Activated naive CD8-positive, alpha-beta T cell treated with anti-CD3 and anti-CD28 coated beads, Interleukin-2, amount 50 U/mL, for 24 hours (primary cell): ENCODE measurements around the gene KRT86.
"Not testable (repeated sequence)": the region's sequence is repeated elsewhere in the genome, so short reads cannot be mapped to it uniquely, and the experiment has no call there.

Experiments used
- ATAC-seq: fragments of 150-1000 bp; cut with Tn5 transposase; one replicate; pipeline ENCODE4 v1.10.0; 2021
- DNase-seq: peaks from one replicate; pipeline ENCODE4 v3.0.0; 2021
- H3K27ac Mint-ChIP-seq: one replicate; pipeline ENCODE4 v1.8.0; 2021; ENCODE audit warnings: mild to moderate bottlenecking, mixed read lengths
- H3K27me3 Mint-ChIP-seq: one replicate; pipeline ENCODE4 v1.8.0; 2021; ENCODE audit warnings: mixed read lengths
- H3K36me3 Mint-ChIP-seq: one replicate; pipeline ENCODE4 v1.8.0; 2021; ENCODE audit warnings: low read depth, mixed read lengths
- H3K4me1 Mint-ChIP-seq: one replicate; pipeline ENCODE4 v1.8.0; 2021; ENCODE audit warnings: mixed read lengths
- H3K4me3 Mint-ChIP-seq: one replicate; pipeline ENCODE4 v1.8.0; 2021; ENCODE audit warnings: mild to moderate bottlenecking, moderate library complexity, mixed read lengths
- H3K9me3 Mint-ChIP-seq: one replicate; pipeline ENCODE4 v1.8.0; 2021; ENCODE audit warnings: mixed read lengths

KRT86 gene

DNA sequence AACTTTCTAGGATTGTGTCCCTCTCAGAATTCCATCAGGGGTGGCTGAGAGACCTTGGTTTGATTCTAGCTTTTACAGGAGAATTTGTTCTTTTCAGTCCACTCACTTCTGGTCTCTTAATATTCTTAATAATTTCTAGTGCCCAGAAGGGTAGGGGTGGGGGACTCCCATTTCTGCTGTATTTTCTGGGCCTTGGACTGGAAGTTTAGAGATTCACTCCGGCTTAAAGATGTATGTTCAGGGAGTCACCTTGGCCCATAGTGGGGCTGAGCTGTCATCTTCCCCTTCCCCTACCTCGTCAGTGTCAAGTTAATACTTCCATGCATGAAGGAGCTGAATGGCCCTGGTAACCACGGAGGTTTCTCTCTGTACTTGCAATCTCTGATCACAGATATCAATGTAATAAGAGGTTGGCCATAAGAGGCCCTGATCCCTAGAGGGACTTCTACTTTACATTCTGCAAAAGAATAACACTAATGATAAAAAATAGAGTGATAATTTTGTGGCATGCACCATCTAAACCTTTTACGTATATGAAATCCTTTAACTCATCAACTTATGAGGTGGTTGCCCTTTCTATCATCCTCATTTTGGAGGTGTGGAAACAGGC is 10.2 kb downstream of the KRT86 start:
- Mint-ChIP-seq H3K4me1 (peaks cover 3% of the 10 kb centered on the region), H3K27ac (no peak overlapping the region), H3K36me3 (no peaks in the 10 kb centered on the region), H3K4me3 (no peak overlapping the region), H3K9me3 (no peaks in the 10 kb centered on the region), H3K27me3 (peaks cover 10% of the 10 kb centered on the region)
- no peak for ATAC-seq
- no peak for DNase-seq

DNA sequence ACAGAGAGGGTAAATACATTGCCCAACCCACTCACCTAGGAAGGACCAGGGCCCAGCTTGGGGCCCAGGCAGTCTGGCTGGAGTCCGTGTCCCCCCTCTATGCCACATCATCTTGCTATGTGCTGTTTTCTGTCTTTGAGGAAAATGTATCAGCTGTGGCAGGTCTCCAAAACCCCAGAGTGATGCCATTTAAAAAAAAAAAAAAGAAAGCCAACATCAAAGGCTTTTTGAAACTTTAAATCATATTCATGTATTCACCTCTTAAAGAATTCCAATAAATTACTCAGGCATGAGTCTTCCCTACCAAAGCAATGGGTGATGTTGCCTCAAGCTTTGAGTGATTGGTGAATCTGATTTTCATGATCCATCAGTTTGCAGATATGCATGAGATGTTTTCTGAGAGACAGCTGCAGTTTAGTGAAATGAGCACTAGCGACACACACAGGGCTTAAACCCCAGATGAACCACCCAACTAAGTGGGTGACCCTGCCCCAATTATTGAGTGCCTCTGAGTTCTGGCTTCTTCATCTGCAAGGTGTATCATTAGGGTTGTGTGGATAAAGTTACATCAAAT is 10.8 kb downstream of the KRT86 start:
- peaks cover 3% of the 10 kb centered on the region for H3K4me1 Mint-ChIP-seq
- H3K27ac Mint-ChIP-seq: no peak overlapping the region
- no peak for DNase-seq
- H3K9me3 Mint-ChIP-seq: no peaks in the 10 kb centered on the region
- no peak overlapping the region for H3K4me3 Mint-ChIP-seq
- H3K36me3 Mint-ChIP-seq: no peaks in the 10 kb centered on the region
- no peak for ATAC-seq
- peaks cover 6% of the 10 kb centered on the region for H3K27me3 Mint-ChIP-seq

DNA sequence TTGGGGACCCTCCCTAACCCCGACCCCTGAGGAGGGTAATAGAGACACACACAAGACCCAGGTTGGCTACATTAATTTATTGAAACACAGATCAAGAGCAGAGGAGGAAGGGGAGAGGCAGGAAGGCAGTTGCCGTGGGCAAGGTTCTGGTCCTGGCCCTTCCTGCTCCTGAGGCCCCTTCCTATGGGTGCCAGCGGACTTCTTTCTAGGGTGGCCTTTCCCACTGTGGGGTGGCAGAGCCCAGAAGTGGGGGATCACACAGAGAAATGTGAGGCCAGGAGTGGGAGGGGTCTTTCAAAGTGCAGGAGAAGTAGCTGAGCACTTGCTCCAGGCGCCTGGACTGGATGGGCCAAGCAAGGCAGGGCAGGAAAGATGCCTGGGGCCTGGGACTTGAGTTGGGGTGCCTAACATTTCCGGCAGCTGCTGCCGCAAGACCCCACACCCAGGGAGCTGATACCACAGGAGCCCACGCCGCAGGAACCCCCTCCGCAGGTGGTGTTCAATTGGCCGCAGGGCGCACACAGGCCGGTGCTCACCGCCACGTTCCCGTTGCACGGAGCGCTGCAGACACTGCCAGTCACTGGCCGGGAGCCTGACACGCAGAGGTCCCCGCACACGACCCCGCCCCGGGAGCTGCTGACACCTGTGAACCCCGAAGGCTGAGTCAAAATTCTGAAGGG is 11.5 kb downstream of the KRT86 start:
- H3K27me3 Mint-ChIP-seq: peaks cover 6% of the 10 kb centered on the region
- no peak overlapping the region for H3K27ac Mint-ChIP-seq
- no peak for ATAC-seq

DNA sequence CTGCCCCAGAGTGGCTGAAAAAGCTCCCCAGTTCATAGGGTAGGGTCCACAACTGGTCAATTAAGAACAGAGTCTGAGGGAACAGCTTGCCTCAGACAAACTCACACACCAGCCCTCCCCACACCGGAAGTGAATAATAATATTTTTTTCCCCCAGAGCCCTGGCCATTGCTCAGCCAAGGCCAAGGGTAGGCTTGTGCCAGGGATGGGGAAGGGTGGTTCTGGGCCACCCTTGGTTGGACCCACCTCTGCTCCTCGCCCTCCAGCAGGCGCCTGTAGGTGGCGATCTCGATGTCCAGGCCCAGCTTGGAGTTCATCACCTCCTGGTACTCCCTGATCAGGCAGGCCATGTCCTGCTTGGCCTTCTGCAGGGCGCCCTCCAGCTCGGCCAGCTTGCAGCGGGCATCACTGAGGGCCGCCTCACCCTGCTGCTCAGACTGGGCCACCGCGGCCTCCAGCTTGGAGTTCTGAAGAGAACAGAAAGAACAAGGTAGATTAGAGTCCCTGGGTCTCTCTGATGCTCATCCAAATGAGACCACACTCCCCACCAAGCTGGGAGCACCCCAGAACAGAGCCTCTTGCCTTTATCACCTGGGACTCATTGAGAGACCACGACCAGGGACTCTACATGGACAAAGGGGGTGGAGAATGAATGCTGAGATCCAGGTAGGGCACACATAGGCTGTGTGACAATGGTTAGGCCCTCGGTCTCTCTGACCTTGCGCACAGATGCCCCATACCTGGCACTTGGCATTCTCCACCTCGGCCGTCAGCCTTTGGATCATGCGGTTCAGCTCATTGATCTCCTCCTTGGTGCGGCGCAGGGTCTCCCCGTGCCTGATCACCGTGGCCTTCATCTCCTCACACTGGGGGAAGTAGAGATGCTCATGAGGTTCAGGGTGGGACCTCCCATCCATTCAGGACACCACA is 12.7 kb downstream of the KRT86 start:
- not testable (repeated sequence) for H3K27ac Mint-ChIP-seq, H3K27me3 Mint-ChIP-seq, H3K4me1 Mint-ChIP-seq, H3K4me3 Mint-ChIP-seq, H3K9me3 Mint-ChIP-seq, DNase-seq, ATAC-seq, H3K36me3 Mint-ChIP-seq

More for the DNA sequence above, 11.5 kb downstream of the KRT86 start:
- Mint-ChIP-seq H3K4me3 (no peak overlapping the region), H3K4me1 (peaks cover 3% of the 10 kb centered on the region), H3K9me3 (no peaks in the 10 kb centered on the region), H3K36me3 (no peaks in the 10 kb centered on the region)
- DNase-seq: no peak

DNA sequence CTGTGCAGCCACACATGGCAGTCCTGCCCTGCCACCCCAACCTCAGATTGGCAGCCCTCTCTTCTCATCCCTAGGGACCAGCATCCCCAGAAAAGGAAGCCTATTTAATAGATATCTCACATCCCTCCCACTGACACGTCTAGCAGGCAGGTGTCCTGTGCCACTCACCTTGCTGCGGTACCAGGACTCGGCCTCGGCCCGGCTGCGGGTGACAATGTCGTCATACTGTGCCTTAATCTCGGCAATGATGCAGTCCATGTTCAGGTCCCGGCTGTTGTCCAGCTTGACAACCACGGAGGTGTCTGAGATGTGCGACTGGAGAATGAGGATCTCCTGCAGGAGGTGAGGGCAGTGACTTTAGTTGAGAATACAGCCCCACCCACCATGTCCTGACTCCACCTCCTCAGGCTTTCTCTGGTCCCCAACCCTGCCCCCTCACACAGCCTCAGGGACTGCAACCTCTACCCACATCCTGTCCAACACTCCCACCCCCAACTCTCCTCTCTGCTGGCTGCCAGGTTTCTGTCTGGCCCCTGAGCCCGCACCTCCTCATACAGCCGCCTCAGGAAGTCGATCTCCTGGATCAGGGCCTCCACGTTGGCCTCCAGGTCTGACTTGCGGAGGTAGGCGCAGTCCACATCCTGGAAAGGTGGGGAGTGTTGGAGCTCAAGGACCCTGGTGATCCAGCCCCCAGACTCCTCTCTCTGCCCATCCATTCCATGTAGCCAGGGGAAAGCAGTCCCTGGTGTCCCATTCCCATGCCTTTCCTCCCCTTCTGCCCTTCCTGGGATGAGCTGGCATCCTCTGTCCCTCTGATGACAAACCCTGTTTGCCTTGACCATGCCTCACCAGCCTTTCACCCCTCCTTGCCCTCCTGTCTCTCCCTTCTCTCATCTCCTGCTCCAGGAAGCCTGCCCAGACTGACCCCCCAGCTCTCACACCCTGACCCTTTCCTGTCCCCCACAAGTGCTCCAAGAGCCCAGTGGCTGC is 13.7 kb downstream of the KRT86 start:
- not testable (repeated sequence) for H3K9me3 Mint-ChIP-seq, H3K4me1 Mint-ChIP-seq, H3K36me3 Mint-ChIP-seq, H3K27me3 Mint-ChIP-seq, DNase-seq, H3K4me3 Mint-ChIP-seq
- H3K27ac Mint-ChIP-seq: peak overlapping the region; percentile 56
- ATAC-seq: peak; percentile 45

DNA sequence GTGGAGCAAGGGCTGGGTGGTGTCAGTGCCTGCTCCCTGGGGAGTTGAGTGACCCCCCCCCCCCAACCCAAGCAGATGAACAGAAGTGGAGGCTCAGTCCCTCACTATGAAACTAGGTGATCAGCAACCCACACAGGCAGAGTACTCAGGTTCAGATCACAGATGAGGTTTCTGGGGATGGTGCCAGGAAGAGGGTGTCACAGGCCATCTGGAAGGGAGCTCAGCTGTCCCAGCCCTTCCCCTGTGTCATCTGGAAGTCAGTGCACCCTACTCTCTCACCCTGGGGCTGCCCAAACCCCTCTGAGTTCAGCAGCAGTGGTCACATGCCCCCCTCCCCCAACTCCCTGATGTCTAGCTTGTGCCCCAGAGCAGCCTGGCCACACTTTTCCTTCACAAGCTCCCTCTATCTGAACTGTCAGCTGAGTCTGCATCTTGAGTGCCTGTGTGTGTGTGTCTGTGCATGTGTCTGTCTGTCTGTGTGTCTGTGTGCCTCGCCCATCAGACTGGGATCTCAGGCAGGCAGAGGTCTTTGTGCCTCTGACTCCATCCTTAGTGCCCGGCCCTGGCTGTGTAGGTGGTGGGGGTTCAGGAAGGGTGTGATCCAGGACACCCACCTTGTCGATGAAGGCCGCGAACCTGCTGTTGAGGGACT is 16.2 kb downstream of the KRT86 start:
- not testable (repeated sequence) for H3K27me3 Mint-ChIP-seq, ATAC-seq, H3K36me3 Mint-ChIP-seq, H3K9me3 Mint-ChIP-seq, DNase-seq, H3K27ac Mint-ChIP-seq, H3K4me3 Mint-ChIP-seq, H3K4me1 Mint-ChIP-seq

DNA sequence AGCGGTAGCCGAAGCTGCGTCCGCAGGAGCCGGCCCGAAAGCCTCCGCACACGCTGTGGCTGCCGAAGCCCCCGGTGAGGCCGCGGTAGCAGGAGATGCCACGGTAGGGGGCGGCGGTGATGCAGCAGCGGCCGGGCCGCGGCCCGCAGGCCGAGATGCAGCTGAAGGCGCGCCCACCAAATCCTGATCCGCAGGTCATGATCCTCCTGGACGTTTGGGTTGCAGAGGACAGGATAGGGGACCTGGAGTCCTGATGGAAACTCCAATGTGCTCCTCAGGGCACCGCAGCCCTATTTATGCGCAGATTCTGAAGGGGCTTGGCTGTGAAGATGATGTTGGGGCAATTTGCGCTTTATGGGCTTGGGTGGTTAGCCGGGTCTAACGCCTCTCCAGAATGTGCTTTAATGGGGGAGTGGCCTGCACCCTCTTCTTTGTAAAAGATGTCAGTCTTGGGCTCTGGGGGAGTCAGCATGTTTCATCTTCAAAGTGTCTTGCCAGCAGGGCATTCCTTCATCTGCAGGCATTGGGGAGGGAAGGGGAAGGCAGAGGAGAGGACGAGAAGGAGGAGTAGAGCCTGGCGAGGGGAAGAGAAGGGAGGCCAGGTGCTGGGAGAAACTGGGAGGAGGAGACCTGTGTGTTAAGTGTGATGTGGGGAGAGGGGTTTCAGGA is 17.0 kb downstream of the KRT86 start, which contains the start of gene KRT81:
TSS of gene KRT81 (minus strand) at position 268 of the 669 bp plus-strand sequence. CDS start at position 199, 69 bp downstream.
- H3K27me3 Mint-ChIP-seq: peaks cover 9% of the 10 kb centered on the region
- peaks cover 3% of the 10 kb centered on the region for H3K4me1 Mint-ChIP-seq
- DNase-seq (no peak), ATAC-seq (no peak)
- no peaks in the 10 kb centered on the region for H3K36me3 Mint-ChIP-seq
- no peak within 1 kb of the TSS for H3K27ac Mint-ChIP-seq
- no peaks in the 10 kb centered on the region for H3K9me3 Mint-ChIP-seq
- no peak within 1 kb of the TSS for H3K4me3 Mint-ChIP-seq

DNA sequence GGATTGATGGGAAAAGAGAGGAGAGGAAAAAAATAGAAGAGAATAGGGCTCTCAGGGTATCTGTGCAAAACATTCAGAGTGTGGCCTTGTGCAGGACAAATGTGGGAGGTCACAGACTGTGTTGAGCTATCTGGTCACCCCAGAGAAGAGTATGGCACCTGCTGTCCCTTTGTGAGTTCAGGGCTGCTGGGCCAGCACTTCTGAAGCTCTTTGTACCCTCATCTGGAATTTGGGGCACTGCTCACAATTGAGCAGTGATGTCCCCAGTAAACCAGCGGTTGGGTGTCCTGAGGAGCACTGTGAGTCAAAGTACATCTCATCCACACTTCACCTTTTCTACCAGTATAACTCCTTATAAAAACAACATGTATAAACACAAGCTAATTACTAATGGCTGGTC is 19.5 kb downstream of the KRT86 start:
- no peaks in the 10 kb centered on the region for H3K4me1 Mint-ChIP-seq
- no peaks in the 10 kb centered on the region for H3K9me3 Mint-ChIP-seq
- ATAC-seq (no peak), DNase-seq (no peak)
- no peaks in the 10 kb centered on the region for H3K36me3 Mint-ChIP-seq
- H3K27ac Mint-ChIP-seq: no peak overlapping the region
- peaks cover 7% of the 10 kb centered on the region for H3K27me3 Mint-ChIP-seq
- H3K4me3 Mint-ChIP-seq: no peak overlapping the region

DNA sequence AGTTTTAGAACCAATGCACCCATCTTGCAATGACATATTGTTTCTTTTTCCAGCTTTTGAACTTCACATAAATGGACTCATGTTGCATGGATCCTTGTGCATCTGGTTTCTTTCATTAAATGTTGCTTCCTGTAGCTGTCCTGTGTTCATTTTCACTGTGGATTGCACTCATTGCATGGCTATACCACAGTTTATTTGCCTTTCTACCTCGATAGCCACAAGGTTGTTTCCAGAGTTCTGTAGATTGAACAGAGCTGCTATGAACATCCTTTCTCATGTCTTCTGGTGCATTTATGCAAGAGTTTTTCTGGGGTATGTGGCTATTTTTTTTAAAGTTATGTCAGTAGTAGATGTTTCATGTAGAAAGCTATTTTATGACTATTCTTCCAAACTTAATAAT is 20.4 kb downstream of the KRT86 start:
- no peaks in the 10 kb centered on the region for H3K36me3 Mint-ChIP-seq
- H3K4me3 Mint-ChIP-seq: no peak overlapping the region
- DNase-seq (no peak), ATAC-seq (no peak)
- H3K27me3 Mint-ChIP-seq: peaks cover 9% of the 10 kb centered on the region
- no peaks in the 10 kb centered on the region for H3K4me1 Mint-ChIP-seq
- no peaks in the 10 kb centered on the region for H3K9me3 Mint-ChIP-seq
- H3K27ac Mint-ChIP-seq: no peak overlapping the region

DNA sequence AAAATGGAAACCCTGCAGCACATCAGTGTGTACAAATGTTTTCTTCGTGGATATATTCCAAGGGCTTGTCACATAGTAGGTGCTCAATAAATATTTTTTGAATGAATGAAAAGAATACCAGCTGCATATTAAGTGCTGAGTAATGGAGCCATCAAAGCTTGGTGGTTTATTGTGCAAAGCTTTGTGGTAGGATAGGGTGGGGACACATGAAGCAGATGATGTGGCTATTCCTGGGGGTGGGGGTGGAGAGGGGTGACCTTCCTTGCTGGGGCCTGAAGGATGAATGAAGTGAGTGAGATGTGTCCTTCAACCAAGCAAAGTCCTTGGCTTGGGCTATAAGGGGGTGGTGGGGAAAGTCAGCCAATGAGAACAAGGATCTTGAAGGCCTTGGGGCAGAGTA is 21.2 kb downstream of the KRT86 start:
- Mint-ChIP-seq H3K4me1 (no peaks in the 10 kb centered on the region), H3K4me3 (no peak overlapping the region), H3K27me3 (peaks cover 9% of the 10 kb centered on the region), H3K36me3 (no peaks in the 10 kb centered on the region), H3K27ac (no peak overlapping the region), H3K9me3 (no peaks in the 10 kb centered on the region)
- ATAC-seq (no peak), DNase-seq (no peak)

DNA sequence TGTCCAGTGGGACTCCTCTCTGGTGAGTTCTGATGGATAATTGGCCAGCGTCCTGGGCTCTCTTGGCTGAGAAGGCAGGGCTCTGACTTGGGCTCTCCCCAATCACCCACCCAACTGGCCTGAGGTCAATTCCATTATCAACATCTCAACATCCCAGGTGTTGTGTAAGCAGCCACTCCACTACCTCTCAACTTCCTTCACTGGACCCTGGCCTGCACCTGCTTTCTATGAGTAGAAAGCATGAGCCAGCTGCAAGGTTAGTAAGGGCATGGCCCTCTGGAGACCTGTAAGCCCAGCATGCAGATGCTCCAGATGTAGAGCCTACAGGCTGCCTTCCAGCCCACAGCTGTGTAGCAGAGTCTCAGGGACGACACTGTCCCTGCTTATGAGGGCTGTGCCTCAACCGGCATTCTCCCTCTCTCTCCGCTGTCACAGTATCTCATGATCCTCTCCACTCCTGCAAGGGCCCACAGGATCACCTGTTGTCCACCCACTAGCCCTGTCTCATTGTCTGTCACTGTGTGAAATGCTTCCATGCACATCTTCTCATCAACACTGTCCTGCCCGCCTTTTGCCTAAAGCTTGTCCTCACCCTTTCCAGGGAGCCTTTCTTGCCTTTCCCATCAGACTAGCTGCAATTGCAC is 22.2 kb downstream of the KRT86 start:
- no peaks in the 10 kb centered on the region for H3K9me3 Mint-ChIP-seq
- no peaks in the 10 kb centered on the region for H3K36me3 Mint-ChIP-seq
- ATAC-seq (no peak), DNase-seq (no peak)
- no peak overlapping the region for H3K4me3 Mint-ChIP-seq
- H3K4me1 Mint-ChIP-seq: no peaks in the 10 kb centered on the region
- no peak overlapping the region for H3K27ac Mint-ChIP-seq
- peaks cover 9% of the 10 kb centered on the region for H3K27me3 Mint-ChIP-seq

DNA sequence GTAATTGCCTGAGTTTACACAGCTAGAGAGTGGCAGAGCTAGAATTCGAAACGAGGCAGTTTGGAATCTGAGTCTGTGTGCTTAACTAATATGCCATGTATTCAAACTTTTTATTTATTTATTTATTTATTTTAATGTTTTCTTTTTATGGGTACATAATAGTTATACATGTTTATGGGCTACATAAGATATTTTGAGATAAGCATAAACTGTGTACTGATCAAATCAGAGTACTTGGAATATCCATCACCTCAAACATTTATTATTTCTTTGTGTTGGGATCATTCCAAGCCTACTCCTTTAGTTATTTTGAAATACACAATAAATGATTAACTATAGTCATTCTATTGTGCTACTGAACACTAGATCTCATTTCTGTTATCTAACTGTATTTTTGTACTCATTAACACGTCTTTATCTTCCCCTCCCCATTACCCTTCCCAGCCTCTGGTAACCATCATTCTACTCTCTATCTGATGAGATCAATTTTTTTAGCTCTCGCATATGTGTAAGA is 24.3 kb downstream of the KRT86 start:
- Mint-ChIP-seq H3K36me3 (no peaks in the 10 kb centered on the region), H3K27ac (no peak overlapping the region), H3K27me3 (peaks cover 8% of the 10 kb centered on the region), H3K9me3 (no peaks in the 10 kb centered on the region), H3K4me3 (no peak overlapping the region), H3K4me1 (no peaks in the 10 kb centered on the region)
- no peak for DNase-seq
- no peak for ATAC-seq
